ENCODE results near the gene PSAT1.

DNA sequence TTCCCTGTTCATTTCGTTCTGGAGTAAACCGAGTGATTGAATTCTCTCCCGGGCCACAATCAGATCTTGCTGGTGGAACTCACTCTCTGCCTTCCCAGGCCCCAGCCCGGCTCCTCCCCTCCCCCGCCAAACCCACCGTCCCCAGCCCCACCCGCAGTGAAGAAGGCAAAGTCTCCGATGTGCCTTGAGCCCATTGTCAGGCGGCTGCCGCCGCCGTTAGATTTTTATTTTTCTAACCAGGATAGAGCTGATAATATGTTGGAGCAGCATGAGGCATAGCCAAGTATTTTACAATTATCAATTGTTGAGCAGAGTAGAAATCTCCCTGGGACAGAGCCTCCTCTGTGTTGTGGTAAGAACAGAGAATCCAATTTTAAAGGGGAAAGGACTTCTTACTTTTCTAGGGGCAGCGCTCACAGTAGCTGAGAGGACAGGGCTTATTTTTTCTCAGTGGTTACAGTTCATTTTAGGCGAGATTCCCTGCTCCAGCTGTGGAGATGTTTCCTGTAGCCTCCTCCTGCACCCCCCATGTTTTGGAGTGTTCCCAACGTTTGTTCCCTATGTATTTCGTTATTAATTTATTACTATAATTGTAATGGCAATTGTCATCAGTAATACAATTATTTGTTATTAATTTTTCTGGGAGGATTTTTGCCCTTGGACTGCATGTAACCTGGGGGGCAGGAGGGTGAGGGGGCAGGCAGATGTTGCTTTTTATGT is 1.3 kb downstream of the PSAT1 start:
- TF ChIP-seq CTCF (conservative IDR thresholded peaks at IDR 0.05; ENCODE audit: low read depth, low read length) (no peak), EZH2 (IDR thresholded peaks at IDR 0.05; ENCODE audit: low read length, unreplicated experiment) (no peak)
